ENCODE data around the gene FRMD7. TPM values are rescaled to one million over a fixed set of nuclear protein-coding genes. Genes with fewer than 3 reads are reported as not detected.

Gene FRMD7
- total RNA-seq, 2 donors from 2014 or later, result not detected

DNA sequence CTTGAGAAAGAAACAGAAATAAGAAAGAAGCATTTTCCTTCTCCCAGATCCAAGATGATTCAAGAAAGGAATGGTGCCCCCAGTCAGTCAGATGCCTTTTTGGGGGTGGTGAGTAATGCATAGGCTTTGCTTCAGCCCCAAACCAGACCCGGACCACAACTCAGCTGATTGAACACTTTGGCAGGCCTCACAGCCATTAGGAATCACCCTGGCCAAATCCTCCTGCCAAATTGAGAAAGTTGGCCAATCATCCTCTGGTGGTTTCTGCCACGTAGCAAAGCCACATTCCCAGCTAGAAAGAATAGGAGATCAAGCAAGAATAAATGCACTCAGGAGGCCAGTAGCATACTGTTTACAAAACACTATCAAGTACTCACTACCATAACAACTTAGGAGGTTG is 33.7 kb downstream of the FRMD7 start:
- TF ChIP-seq, protein P1, sequence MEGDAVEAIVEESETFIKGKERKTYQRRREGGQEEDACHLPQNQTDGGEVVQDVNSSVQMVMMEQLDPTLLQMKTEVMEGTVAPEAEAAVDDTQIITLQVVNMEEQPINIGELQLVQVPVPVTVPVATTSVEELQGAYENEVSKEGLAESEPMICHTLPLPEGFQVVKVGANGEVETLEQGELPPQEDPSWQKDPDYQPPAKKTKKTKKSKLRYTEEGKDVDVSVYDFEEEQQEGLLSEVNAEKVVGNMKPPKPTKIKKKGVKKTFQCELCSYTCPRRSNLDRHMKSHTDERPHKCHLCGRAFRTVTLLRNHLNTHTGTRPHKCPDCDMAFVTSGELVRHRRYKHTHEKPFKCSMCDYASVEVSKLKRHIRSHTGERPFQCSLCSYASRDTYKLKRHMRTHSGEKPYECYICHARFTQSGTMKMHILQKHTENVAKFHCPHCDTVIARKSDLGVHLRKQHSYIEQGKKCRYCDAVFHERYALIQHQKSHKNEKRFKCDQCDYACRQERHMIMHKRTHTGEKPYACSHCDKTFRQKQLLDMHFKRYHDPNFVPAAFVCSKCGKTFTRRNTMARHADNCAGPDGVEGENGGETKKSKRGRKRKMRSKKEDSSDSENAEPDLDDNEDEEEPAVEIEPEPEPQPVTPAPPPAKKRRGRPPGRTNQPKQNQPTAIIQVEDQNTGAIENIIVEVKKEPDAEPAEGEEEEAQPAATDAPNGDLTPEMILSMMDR (conservative IDR thresholded peaks at IDR 0.05), result no peak
- 94% methylated on average over 2 of the region's 2 CpGs; no CpG with 5 or more reads in 1 of the 2 experiments for WGBS, 2 experiments (ENCODE audit: insufficient coverage in 1 of 2, insufficient read length in 1 of 2)

GRCh38 chrX:132093239-132093860 is 34.5 kb downstream of the FRMD7 start:
- WGBS, 2 experiments (ENCODE audit: insufficient coverage in 1 of 2, insufficient read length in 1 of 2), result 69% methylated on average over 2 of the region's 4 CpGs; no CpG with 5 or more reads in 1 of the 2 experiments
- Histone ChIP-seq H3K4me3 (ENCODE audit: low read length) (no peak overlapping the region), H3K27me3 (ENCODE audit: control insufficient read depth, insufficient read depth, low read length, poor library complexity, severe bottlenecking) (no peaks in the 10 kb centered on the region), H3K36me3 (ENCODE audit: control insufficient read depth, insufficient read depth, low read length) (no peaks in the 10 kb centered on the region), H3K9ac (ENCODE audit: extremely low read depth, low read length, poor library complexity, severe bottlenecking) (no peak overlapping the region), H3K27ac (ENCODE audit: low read depth, low read length) (no peak overlapping the region), H3K9me3 (ENCODE audit: control insufficient read depth, low read length) (no peaks in the 10 kb centered on the region), H3K4me1 (ENCODE audit: control insufficient read depth, insufficient read depth, low read length) (no peaks in the 10 kb centered on the region)
- H3K36me3 Mint-ChIP-seq (ENCODE audit: low read depth), result no peaks in the 10 kb centered on the region
- TF ChIP-seq, protein P1 (conservative IDR thresholded peaks at IDR 0.05), result no peak
- no peak for DNase-seq
- H3K27ac Mint-ChIP-seq, result no peak overlapping the region
- H3K4me3 Mint-ChIP-seq, result no peak overlapping the region
- no peaks in the 10 kb centered on the region for H3K27me3 Mint-ChIP-seq (ENCODE audit: insufficient read depth)
- H3K9me3 Mint-ChIP-seq, result no peaks in the 10 kb centered on the region
- peaks cover 11% of the 10 kb centered on the region for H3K4me1 Mint-ChIP-seq

More for the DNA sequence above, 33.7 kb downstream of the FRMD7 start:
- H3K27ac ChIP-seq (ENCODE audit: low read depth, low read length), result no peak overlapping the region
- no peaks in the 10 kb centered on the region for H3K27me3 Mint-ChIP-seq (ENCODE audit: insufficient read depth)
- no peaks in the 10 kb centered on the region for H3K9me3 ChIP-seq (ENCODE audit: control insufficient read depth, low read length)
- H3K27me3 ChIP-seq (ENCODE audit: control insufficient read depth, insufficient read depth, low read length, poor library complexity, severe bottlenecking), result no peaks in the 10 kb centered on the region
- no peak overlapping the region for H3K27ac Mint-ChIP-seq
- no peaks in the 10 kb centered on the region for H3K36me3 ChIP-seq (ENCODE audit: control insufficient read depth, insufficient read depth, low read length)
- DNase-seq, result no peak
- no peak overlapping the region for H3K4me3 Mint-ChIP-seq
- H3K36me3 Mint-ChIP-seq (ENCODE audit: low read depth), result no peaks in the 10 kb centered on the region
- no peaks in the 10 kb centered on the region for H3K4me1 ChIP-seq (ENCODE audit: control insufficient read depth, insufficient read depth, low read length)
- H3K9ac ChIP-seq (ENCODE audit: extremely low read depth, low read length, poor library complexity, severe bottlenecking), result no peak overlapping the region
- H3K9me3 Mint-ChIP-seq, result no peaks in the 10 kb centered on the region
- no peak overlapping the region for H3K4me3 ChIP-seq (ENCODE audit: low read length)
- H3K4me1 Mint-ChIP-seq, result peaks cover 11% of the 10 kb centered on the region

DNA sequence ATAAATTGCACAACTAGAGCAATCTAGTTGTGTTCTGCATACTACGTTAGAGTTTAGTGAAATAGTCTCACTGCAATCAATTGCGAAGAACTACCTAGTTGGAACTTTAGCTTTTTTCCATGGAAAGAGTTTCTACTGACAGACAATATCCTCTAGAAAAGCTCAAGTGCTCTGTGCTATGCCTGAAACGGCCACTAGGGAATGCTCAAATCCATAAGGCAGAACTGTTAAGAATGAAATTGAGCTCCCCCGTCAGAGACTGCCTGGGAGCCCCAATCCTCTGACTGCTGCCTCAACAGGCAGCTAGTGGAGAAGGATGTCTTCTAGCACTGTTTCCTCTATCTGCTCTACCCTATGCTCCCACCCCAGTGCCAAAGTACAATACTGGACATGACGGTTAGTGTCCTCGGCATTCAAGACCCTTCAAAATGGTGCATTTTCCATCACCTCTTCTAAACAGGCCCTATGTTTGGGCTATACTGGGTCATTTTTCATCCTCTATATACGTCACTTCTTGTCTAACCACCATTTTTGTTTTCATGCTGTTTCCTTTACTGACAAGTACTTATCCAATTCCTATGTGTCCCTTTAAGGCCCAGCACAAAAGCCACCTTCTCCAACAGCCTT is 35.3 kb downstream of the FRMD7 start:
- Mint-ChIP-seq H3K9me3 (no peaks in the 10 kb centered on the region), H3K36me3 (ENCODE audit: low read depth) (no peaks in the 10 kb centered on the region), H3K4me1 (peaks cover 11% of the 10 kb centered on the region), H3K4me3 (no peak overlapping the region), H3K27me3 (ENCODE audit: insufficient read depth) (no peaks in the 10 kb centered on the region), H3K27ac (no peak overlapping the region)
- Histone ChIP-seq H3K9ac (ENCODE audit: extremely low read depth, low read length, poor library complexity, severe bottlenecking) (no peak overlapping the region), H3K36me3 (ENCODE audit: control insufficient read depth, insufficient read depth, low read length) (no peaks in the 10 kb centered on the region), H3K9me3 (ENCODE audit: control insufficient read depth, low read length) (no peaks in the 10 kb centered on the region), H3K27ac (ENCODE audit: low read depth, low read length) (no peak overlapping the region), H3K27me3 (ENCODE audit: control insufficient read depth, insufficient read depth, low read length, poor library complexity, severe bottlenecking) (no peaks in the 10 kb centered on the region), H3K4me1 (ENCODE audit: control insufficient read depth, insufficient read depth, low read length) (no peaks in the 10 kb centered on the region), H3K4me3 (ENCODE audit: low read length) (no peak overlapping the region)
- TF ChIP-seq, protein P1 (conservative IDR thresholded peaks at IDR 0.05), result peak; percentile 93
- 48 to 100% methylated on average over 2 to 7 of the region's 7 CpGs for WGBS, 2 experiments (ENCODE audit: insufficient coverage in 1 of 2, insufficient read length in 1 of 2)
- peak; percentile 87 for DNase-seq
